ENCODE data around the gene KCTD20. TPM values are rescaled to one million over a fixed set of nuclear protein-coding genes. Genes with fewer than 3 reads are reported as not detected.
A peak's percentile ranks its signal among the peaks of the same experiment; 100 is the strongest.

KCTD20 gene
- total and polyA plus RNA-seq, 2 experiments from 2014 or later: 7.4 to 25.0 TPM

DNA sequence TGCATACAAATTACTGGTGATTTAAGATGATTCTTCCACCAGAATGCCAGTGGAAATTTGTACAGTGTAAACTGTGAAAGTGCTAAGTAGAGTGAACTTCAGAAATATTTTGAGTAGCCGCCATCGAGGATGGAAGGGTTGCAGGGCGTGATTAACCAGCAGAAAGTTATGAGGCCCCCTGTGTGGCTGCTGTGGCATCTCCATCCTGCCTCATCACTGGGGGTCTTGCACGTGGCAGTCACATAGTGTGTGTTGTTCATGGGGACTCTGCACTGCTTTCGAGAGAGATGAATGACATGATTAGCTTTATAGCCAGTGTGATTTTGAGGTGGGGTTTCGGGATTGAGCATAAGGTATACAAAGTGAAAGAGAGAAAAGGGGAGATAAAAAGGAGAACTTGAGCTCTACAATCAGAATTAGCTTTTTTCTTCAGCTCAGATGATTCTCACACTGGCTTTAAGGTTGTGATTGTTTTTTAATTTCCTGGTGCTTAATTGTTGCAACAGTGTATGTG, 26.4 kb downstream of the KCTD20 start:
- Mint-ChIP-seq H3K27ac (no peak overlapping the region; the same call in 1 of the 2 replicates), H3K9me3 (no peaks in the 10 kb centered on the region; the same call in 2 of the 3 replicates), H3K4me3 (no peak overlapping the region), H3K4me1 (peaks cover 6% of the 10 kb centered on the region; the same call in 2 of the 3 replicates), H3K36me3 (ENCODE audit: low read depth) (peaks cover 18% of the 10 kb centered on the region; the same call in 2 of the 3 replicates), H3K27me3 (ENCODE audit: insufficient read depth, low read depth, poor library complexity) (peaks cover 2% of the 10 kb centered on the region)
- H2AFZ ChIP-seq: no peak overlapping the region
- no peak for DNase-seq (ENCODE audit: low spot score)
- no peak overlapping the region for H3K4me3 ChIP-seq
- H3K27me3 ChIP-seq (ENCODE audit: insufficient read depth): no peaks in the 10 kb centered on the region
- no peaks in the 10 kb centered on the region for H3F3A ChIP-seq (replicated peaks; ENCODE audit: low read depth)
- H3K36me3 ChIP-seq (ENCODE audit: insufficient read depth): no peaks in the 10 kb centered on the region
- H3K4me1 ChIP-seq (ENCODE audit: insufficient read depth): no peaks in the 10 kb centered on the region
- H3K79me2 ChIP-seq (replicated peaks; ENCODE audit: insufficient read depth): peaks cover 64% of the 10 kb centered on the region
- no peak for ATAC-seq
- TF ChIP-seq JUNB (IDR thresholded peaks at IDR 0.05; ENCODE audit: unreplicated experiment) (no peak), STAT1 (IDR thresholded peaks at IDR 0.05; ENCODE audit: unreplicated experiment) (no peak), ZNF114 (CRISPR knock-in tag; IDR thresholded peaks at IDR 0.05) (no peak), POLR2AphosphoS5 (IDR thresholded peaks at IDR 0.05; ENCODE audit: low read depth) (no peak), CREB1 (CRISPR knock-in tag; IDR thresholded peaks at IDR 0.05; ENCODE audit: low read depth) (no peak), EZH2phosphoT487 (IDR thresholded peaks at IDR 0.05; ENCODE audit: unreplicated experiment) (no peak), EZH2 (IDR thresholded peaks at IDR 0.05; ENCODE audit: low read depth, unreplicated experiment) (no peak), ZNF331 (CRISPR knock-in tag; IDR thresholded peaks at IDR 0.05; ENCODE audit: low read depth) (no peak), NANOG (IDR thresholded peaks at IDR 0.05; ENCODE audit: borderline replicate concordance) (no peak)
- TF ChIP-seq, protein P1, sequence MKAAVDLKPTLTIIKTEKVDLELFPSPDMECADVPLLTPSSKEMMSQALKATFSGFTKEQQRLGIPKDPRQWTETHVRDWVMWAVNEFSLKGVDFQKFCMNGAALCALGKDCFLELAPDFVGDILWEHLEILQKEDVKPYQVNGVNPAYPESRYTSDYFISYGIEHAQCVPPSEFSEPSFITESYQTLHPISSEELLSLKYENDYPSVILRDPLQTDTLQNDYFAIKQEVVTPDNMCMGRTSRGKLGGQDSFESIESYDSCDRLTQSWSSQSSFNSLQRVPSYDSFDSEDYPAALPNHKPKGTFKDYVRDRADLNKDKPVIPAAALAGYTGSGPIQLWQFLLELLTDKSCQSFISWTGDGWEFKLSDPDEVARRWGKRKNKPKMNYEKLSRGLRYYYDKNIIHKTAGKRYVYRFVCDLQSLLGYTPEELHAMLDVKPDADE (IDR thresholded peaks at IDR 0.05): no peak
- TF ChIP-seq, protein P2, sequence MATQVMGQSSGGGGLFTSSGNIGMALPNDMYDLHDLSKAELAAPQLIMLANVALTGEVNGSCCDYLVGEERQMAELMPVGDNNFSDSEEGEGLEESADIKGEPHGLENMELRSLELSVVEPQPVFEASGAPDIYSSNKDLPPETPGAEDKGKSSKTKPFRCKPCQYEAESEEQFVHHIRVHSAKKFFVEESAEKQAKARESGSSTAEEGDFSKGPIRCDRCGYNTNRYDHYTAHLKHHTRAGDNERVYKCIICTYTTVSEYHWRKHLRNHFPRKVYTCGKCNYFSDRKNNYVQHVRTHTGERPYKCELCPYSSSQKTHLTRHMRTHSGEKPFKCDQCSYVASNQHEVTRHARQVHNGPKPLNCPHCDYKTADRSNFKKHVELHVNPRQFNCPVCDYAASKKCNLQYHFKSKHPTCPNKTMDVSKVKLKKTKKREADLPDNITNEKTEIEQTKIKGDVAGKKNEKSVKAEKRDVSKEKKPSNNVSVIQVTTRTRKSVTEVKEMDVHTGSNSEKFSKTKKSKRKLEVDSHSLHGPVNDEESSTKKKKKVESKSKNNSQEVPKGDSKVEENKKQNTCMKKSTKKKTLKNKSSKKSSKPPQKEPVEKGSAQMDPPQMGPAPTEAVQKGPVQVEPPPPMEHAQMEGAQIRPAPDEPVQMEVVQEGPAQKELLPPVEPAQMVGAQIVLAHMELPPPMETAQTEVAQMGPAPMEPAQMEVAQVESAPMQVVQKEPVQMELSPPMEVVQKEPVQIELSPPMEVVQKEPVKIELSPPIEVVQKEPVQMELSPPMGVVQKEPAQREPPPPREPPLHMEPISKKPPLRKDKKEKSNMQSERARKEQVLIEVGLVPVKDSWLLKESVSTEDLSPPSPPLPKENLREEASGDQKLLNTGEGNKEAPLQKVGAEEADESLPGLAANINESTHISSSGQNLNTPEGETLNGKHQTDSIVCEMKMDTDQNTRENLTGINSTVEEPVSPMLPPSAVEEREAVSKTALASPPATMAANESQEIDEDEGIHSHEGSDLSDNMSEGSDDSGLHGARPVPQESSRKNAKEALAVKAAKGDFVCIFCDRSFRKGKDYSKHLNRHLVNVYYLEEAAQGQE (IDR thresholded peaks at IDR 0.05; ENCODE audit: unreplicated experiment): no peak
- TF ChIP-seq, protein P3, sequence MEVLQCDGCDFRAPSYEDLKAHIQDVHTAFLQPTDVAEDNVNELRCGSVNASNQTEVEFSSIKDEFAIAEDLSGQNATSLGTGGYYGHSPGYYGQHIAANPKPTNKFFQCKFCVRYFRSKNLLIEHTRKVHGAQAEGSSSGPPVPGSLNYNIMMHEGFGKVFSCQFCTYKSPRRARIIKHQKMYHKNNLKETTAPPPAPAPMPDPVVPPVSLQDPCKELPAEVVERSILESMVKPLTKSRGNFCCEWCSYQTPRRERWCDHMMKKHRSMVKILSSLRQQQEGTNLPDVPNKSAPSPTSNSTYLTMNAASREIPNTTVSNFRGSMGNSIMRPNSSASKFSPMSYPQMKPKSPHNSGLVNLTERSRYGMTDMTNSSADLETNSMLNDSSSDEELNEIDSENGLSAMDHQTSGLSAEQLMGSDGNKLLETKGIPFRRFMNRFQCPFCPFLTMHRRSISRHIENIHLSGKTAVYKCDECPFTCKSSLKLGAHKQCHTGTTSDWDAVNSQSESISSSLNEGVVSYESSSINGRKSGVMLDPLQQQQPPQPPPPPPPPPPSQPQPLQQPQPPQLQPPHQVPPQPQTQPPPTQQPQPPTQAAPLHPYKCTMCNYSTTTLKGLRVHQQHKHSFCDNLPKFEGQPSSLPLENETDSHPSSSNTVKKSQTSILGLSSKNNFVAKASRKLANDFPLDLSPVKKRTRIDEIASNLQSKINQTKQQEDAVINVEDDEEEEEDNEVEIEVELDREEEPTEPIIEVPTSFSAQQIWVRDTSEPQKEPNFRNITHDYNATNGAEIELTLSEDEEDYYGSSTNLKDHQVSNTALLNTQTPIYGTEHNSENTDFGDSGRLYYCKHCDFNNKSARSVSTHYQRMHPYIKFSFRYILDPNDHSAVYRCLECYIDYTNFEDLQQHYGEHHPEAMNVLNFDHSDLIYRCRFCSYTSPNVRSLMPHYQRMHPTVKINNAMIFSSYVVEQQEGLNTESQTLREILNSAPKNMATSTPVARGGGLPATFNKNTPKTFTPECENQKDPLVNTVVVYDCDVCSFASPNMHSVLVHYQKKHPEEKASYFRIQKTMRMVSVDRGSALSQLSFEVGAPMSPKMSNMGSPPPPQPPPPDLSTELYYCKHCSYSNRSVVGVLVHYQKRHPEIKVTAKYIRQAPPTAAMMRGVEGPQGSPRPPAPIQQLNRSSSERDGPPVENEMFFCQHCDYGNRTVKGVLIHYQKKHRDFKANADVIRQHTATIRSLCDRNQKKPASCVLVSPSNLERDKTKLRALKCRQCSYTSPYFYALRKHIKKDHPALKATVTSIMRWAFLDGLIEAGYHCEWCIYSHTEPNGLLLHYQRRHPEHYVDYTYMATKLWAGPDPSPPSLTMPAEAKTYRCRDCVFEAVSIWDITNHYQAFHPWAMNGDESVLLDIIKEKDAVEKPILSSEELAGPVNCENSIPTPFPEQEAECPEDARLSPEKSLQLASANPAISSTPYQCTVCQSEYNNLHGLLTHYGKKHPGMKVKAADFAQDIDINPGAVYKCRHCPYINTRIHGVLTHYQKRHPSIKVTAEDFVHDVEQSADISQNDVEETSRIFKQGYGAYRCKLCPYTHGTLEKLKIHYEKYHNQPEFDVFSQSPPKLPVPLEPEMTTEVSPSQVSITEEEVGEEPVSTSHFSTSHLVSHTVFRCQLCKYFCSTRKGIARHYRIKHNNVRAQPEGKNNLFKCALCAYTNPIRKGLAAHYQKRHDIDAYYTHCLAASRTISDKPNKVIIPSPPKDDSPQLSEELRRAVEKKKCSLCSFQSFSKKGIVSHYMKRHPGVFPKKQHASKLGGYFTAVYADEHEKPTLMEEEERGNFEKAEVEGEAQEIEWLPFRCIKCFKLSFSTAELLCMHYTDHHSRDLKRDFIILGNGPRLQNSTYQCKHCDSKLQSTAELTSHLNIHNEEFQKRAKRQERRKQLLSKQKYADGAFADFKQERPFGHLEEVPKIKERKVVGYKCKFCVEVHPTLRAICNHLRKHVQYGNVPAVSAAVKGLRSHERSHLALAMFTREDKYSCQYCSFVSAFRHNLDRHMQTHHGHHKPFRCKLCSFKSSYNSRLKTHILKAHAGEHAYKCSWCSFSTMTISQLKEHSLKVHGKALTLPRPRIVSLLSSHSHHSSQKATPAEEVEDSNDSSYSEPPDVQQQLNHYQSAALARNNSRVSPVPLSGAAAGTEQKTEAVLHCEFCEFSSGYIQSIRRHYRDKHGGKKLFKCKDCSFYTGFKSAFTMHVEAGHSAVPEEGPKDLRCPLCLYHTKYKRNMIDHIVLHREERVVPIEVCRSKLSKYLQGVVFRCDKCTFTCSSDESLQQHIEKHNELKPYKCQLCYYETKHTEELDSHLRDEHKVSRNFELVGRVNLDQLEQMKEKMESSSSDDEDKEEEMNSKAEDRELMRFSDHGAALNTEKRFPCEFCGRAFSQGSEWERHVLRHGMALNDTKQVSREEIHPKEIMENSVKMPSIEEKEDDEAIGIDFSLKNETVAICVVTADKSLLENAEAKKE (CRISPR knock-in tag; IDR thresholded peaks at IDR 0.05): no peak
- TF ChIP-seq, protein P4, sequence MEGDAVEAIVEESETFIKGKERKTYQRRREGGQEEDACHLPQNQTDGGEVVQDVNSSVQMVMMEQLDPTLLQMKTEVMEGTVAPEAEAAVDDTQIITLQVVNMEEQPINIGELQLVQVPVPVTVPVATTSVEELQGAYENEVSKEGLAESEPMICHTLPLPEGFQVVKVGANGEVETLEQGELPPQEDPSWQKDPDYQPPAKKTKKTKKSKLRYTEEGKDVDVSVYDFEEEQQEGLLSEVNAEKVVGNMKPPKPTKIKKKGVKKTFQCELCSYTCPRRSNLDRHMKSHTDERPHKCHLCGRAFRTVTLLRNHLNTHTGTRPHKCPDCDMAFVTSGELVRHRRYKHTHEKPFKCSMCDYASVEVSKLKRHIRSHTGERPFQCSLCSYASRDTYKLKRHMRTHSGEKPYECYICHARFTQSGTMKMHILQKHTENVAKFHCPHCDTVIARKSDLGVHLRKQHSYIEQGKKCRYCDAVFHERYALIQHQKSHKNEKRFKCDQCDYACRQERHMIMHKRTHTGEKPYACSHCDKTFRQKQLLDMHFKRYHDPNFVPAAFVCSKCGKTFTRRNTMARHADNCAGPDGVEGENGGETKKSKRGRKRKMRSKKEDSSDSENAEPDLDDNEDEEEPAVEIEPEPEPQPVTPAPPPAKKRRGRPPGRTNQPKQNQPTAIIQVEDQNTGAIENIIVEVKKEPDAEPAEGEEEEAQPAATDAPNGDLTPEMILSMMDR (conservative IDR thresholded peaks at IDR 0.05; ENCODE audit: low read depth in 2 of 2): no peak
- H3K4me2 ChIP-seq: no peak overlapping the region
- H4K20me1 ChIP-seq (replicated peaks; ENCODE audit: insufficient read depth): peaks cover 4% of the 10 kb centered on the region; the same call in 1 of the 2 replicates
- H3K9me2 ChIP-seq (ENCODE audit: insufficient read depth): no peaks in the 10 kb centered on the region
- peak overlapping the region; percentile 72; the same call in 1 of the 2 replicates for H3K27ac ChIP-seq (ENCODE audit: low read depth)
